ENCODE measurements around the gene REEP1. TPM values are rescaled to one million over a fixed set of nuclear protein-coding genes. Genes with fewer than 3 reads are reported as not detected.

Gene REEP1
- total and polyA plus RNA-seq, 2 of the 4 experiments (the other 2 are of a cell fraction): under 0.01 to 0.03 TPM

DNA sequence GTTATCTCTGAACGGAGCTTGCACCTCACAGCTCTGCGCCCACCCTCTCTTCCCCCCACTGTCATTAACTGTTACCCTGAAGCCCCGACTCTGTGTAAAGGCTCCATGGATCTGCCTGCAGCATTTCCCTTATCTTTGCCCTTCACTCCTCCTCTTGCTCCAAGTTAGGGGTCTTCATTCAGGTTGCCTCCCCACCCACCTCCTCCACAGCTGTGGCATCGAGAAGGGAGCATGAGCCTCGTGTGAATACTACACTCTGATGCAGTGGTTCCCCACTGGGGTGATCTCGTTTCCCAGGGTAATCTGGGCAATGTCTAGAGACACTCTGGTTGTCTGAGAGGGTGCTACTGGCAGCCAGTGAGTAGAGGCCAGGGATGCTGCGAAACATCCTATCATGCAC lies 51.4 kb downstream of the REEP1 start:
- 57% methylated on average over 2 of the region's 7 CpGs; no CpG with 5 or more reads in 1 of the 2 experiments for WGBS, 2 experiments (ENCODE audit: extremely low coverage in 2 of 2, insufficient read length in 1 of 2)
- in situ Hi-C loops (cut with MboI; ENCODE audit: low sequenced_read_pairs): no loop called here
- Histone ChIP-seq H3K14ac (replicated peaks; ENCODE audit: low read depth, low read length) (no peak overlapping the region), H2AFZ (replicated peaks; ENCODE audit: low read length, poor library complexity) (no peak overlapping the region), H2BK15ac (ENCODE audit: low read depth, low read length) (no peak overlapping the region), H2BK120ac (ENCODE audit: low read depth, low read length) (no peak overlapping the region), H3K27me3 (ENCODE audit: control insufficient read depth, insufficient read depth, low read length) (peaks cover 36% of the 10 kb centered on the region), H3K79me1 (ENCODE audit: low read depth in 1 of 2, low read length in 2 of 2) (no peaks in the 10 kb centered on the region), H3K18ac (ENCODE audit: low read depth, low read length) (no peak overlapping the region), H4K91ac (ENCODE audit: insufficient read depth, low read depth, low read length) (no peak overlapping the region), H2AK9ac (replicated peaks; ENCODE audit: low read depth, low read length, poor library complexity) (no peak overlapping the region), H3K23ac (ENCODE audit: low read depth, low read length) (no peak overlapping the region), H4K5ac (ENCODE audit: low read depth, low read length) (no peak overlapping the region), H3K4me1 (ENCODE audit: control insufficient read depth, insufficient read depth, low read length) (no peaks in the 10 kb centered on the region), H3K27ac (ENCODE audit: insufficient read depth, low read length) (no peak overlapping the region), H2BK5ac (ENCODE audit: low read depth, low read length, poor library complexity, severe bottlenecking) (no peak overlapping the region), H3K56ac (ENCODE audit: extremely low read depth, insufficient read depth, low read length) (no peak overlapping the region), H3K9me3 (ENCODE audit: control insufficient read depth, insufficient read depth, low read length) (no peaks in the 10 kb centered on the region), H3K4ac (ENCODE audit: low read depth, low read length) (no peak overlapping the region), H2AK5ac (ENCODE audit: low read depth, low read length) (no peak overlapping the region), H4K20me1 (ENCODE audit: insufficient read depth, low read length) (no peaks in the 10 kb centered on the region), H4K8ac (ENCODE audit: low read depth in 2 of 2, low read length in 2 of 2) (no peak overlapping the region), H3K4me2 (ENCODE audit: low read depth, low read length) (no peak overlapping the region), H3K4me3 (ENCODE audit: insufficient read depth, low read depth, low read length) (no peak overlapping the region), H3K9ac (ENCODE audit: low read depth, low read length) (no peak overlapping the region), H3K36me3 (ENCODE audit: control insufficient read depth, insufficient read depth, low read length) (no peaks in the 10 kb centered on the region), H3K9me1 (ENCODE audit: insufficient read depth, low read length) (peaks cover 3% of the 10 kb centered on the region; the same call in 1 of the 2 replicates), H2BK20ac (ENCODE audit: low read depth, low read length) (no peak overlapping the region)
- BruUV-seq (replicated peaks): no TSS peak
- ATAC-seq (ENCODE audit: low read depth) (no peak), DNase-seq (no peak)
- no peak for TF ChIP-seq FOS (IDR thresholded peaks at IDR 0.05; ENCODE audit: low read depth, low read length)
- no peak for TF ChIP-seq CHD1 (IDR thresholded peaks at IDR 0.05; ENCODE audit: low read depth, low read length)
- TF ChIP-seq MXI1 (IDR thresholded peaks at IDR 0.05; ENCODE audit: borderline replicate concordance, low read depth, low read length): no peak
- TF ChIP-seq, protein P1, sequence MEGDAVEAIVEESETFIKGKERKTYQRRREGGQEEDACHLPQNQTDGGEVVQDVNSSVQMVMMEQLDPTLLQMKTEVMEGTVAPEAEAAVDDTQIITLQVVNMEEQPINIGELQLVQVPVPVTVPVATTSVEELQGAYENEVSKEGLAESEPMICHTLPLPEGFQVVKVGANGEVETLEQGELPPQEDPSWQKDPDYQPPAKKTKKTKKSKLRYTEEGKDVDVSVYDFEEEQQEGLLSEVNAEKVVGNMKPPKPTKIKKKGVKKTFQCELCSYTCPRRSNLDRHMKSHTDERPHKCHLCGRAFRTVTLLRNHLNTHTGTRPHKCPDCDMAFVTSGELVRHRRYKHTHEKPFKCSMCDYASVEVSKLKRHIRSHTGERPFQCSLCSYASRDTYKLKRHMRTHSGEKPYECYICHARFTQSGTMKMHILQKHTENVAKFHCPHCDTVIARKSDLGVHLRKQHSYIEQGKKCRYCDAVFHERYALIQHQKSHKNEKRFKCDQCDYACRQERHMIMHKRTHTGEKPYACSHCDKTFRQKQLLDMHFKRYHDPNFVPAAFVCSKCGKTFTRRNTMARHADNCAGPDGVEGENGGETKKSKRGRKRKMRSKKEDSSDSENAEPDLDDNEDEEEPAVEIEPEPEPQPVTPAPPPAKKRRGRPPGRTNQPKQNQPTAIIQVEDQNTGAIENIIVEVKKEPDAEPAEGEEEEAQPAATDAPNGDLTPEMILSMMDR (conservative IDR thresholded peaks at IDR 0.05; ENCODE audit: low read depth, low read length): no peak
- TF ChIP-seq MAZ (IDR thresholded peaks at IDR 0.05; ENCODE audit: borderline replicate concordance, low read depth, low read length): no peak
- TF ChIP-seq SMC3 (IDR thresholded peaks at IDR 0.05; ENCODE audit: low read depth, low read length): no peak
- TF ChIP-seq, protein P2, sequence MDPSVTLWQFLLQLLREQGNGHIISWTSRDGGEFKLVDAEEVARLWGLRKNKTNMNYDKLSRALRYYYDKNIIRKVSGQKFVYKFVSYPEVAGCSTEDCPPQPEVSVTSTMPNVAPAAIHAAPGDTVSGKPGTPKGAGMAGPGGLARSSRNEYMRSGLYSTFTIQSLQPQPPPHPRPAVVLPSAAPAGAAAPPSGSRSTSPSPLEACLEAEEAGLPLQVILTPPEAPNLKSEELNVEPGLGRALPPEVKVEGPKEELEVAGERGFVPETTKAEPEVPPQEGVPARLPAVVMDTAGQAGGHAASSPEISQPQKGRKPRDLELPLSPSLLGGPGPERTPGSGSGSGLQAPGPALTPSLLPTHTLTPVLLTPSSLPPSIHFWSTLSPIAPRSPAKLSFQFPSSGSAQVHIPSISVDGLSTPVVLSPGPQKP (IDR thresholded peaks at IDR 0.05; ENCODE audit: borderline replicate concordance, low read depth, low read length): no peak
- TF ChIP-seq NFE2L2 (IDR thresholded peaks at IDR 0.05; ENCODE audit: low read depth, low read length): no peak
- TF ChIP-seq, protein P3, sequence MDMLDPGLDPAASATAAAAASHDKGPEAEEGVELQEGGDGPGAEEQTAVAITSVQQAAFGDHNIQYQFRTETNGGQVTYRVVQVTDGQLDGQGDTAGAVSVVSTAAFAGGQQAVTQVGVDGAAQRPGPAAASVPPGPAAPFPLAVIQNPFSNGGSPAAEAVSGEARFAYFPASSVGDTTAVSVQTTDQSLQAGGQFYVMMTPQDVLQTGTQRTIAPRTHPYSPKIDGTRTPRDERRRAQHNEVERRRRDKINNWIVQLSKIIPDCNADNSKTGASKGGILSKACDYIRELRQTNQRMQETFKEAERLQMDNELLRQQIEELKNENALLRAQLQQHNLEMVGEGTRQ (IDR thresholded peaks at IDR 0.05; ENCODE audit: low read depth, low read length): no peak
- no peak for TF ChIP-seq MAFK (IDR thresholded peaks at IDR 0.05; ENCODE audit: low read depth, low read length)
- TF ChIP-seq BHLHE40 (IDR thresholded peaks at IDR 0.05; ENCODE audit: low read depth, low read length): no peak
- TF ChIP-seq CEBPB (IDR thresholded peaks at IDR 0.05; ENCODE audit: low read depth, low read length): no peak
- no peak for TF ChIP-seq RFX5 (IDR thresholded peaks at IDR 0.05; ENCODE audit: low read depth, low read length)
- TF ChIP-seq POLR2A (IDR thresholded peaks at IDR 0.05; ENCODE audit: low read depth, low read length): no peak
- no peak for TF ChIP-seq RAD21 (IDR thresholded peaks at IDR 0.05; ENCODE audit: low read length)
- TF ChIP-seq RCOR1 (IDR thresholded peaks at IDR 0.05; ENCODE audit: insufficient replicate concordance, low read length): no peak
- CTCF ChIA-PET: no interaction called here
- intact Hi-C loops (cut with micrococcal nuclease): no loop called here
- dilution Hi-C loops (cut with HindIII; ENCODE audit: low sequenced_read_pairs, unreplicated experiment): no loop called here
- POLR2A ChIA-PET (ENCODE audit: unreplicated experiment): no interaction called here

Data from IMR-90 (cell line).